HCT116 (cell line): ENCODE measurements around the gene KIAA1549. TPM values are rescaled to one million over a fixed set of nuclear protein-coding genes. Genes with fewer than 3 reads are reported as not detected.

Experiments
- ATAC-seq: fragments of 200-7000 bp; cut with Tn5 transposase; 2 replicates; pipeline ENCODE4 v1.9.1; 2020; ENCODE audit warnings: mild to moderate bottlenecking, moderate library complexity
- BruUV-seq: library from RNA; stranded (reverse); fragments of 400-500 nt; replicated peaks from 2 replicates; lab custom pipeline; 2021; lab: Mats Ljungman, UMichigan
- CTCF ChIA-PET: fragments of 300-600 bp; sonication (Branson Sonifier 250); formaldehyde crosslinking; loops from one replicate; lab custom pipeline; 2021; ENCODE audit warnings: antibody characterized with exemption; lab: Charles Lee
- POLR2A ChIA-PET: fragments of 300-600, 350-600 bp; sonication (Branson Sonifier 250); formaldehyde crosslinking; loops from one replicate; lab custom pipeline; 2021; ENCODE audit warnings: antibody characterized with exemption; lab: Charles Lee
- RAD21 ChIA-PET, 2 experiments: fragments of 300-600 bp; sonication (Branson Sonifier 250); formaldehyde crosslinking; loops; one replicate each; lab custom pipeline; 2023; ENCODE audit warnings: low total read pairs in 2 of 2; ENCODE audit not compliant: uncharacterized antibody in 2 of 2, unreplicated experiment in 2 of 2, low non-redundant PET in 1 of 2; lab: Charles Lee
- DNase-seq: peaks from one replicate; pipeline ENCODE4 v3.0.0-alpha.2; 2010; ENCODE audit warnings: low read depth, low spot score
- H2AFZ ChIP-seq: fragments of 200-600 bp; shearing (Covaris generic), sonication (generic); 2 replicates; pipeline ENCODE4 v1.6.1; 2017; ENCODE audit warnings: low read depth, mixed run types, mixed read lengths, antibody characterized with exemption, low read length; ENCODE audit not compliant: poor library complexity, severe bottlenecking
- H3K27ac ChIP-seq: 2 replicates; pipeline ENCODE4 v1.5.1; 2012; ENCODE audit warnings: low read depth, low read length
- H3K27me3 ChIP-seq: fragments of 200-600 bp; sonication (generic); 2 replicates; pipeline ENCODE4 v1.6.1; 2016; ENCODE audit warnings: mixed run types, low read length, mixed read lengths; ENCODE audit not compliant: insufficient read depth
- H3K36me3 ChIP-seq, 2 experiments: fragments of 200-500 bp in 1 of 2; fragments of 200-600 bp in 1 of 2; sonication (Bioruptor generic) in 1 of 2; sonication (generic) in 1 of 2; 2 replicates each; pipeline versions ENCODE4 v1.5.1 to v1.6.1; 2014 to 2016; ENCODE audit warnings: low read length in 2 of 2, inconsistent platforms in 1 of 2, mixed read lengths in 1 of 2, mixed run types in 1 of 2; ENCODE audit not compliant: insufficient read depth in 2 of 2, control insufficient read depth in 1 of 2
- H3K4me1 ChIP-seq, 2 experiments: fragments of 200-600 bp in 1 of 2; sonication (generic) in 1 of 2; 2 replicates each; pipeline versions ENCODE4 v1.5.1 to v1.6.1; 2012 to 2017; ENCODE audit warnings: low read length in 2 of 2, inconsistent platforms in 1 of 2, mild to moderate bottlenecking in 1 of 2, mixed read lengths in 1 of 2, mixed run types in 1 of 2, moderate library complexity in 1 of 2; ENCODE audit not compliant: insufficient read depth in 2 of 2, control insufficient read depth in 1 of 2
- H3K4me2 ChIP-seq: fragments of 200-600 bp; sonication (generic); 2 replicates; pipeline ENCODE4 v1.6.1; 2017; ENCODE audit warnings: mixed run types, low read length, mixed read lengths
- H3K4me3 ChIP-seq, 2 experiments: fragments of 200-600 bp in 1 of 2; sonication (generic) in 1 of 2; replicated peaks in 1 of 2; 2 replicates each; pipeline ENCODE4 v1.5.1; 2011 to 2016; ENCODE audit warnings: low read length in 2 of 2, control low read depth in 1 of 2, low read depth in 1 of 2, mild to moderate bottlenecking in 1 of 2, mixed read lengths in 1 of 2, mixed run types in 1 of 2
- H3K79me2 ChIP-seq: fragments of 200-600 bp; sonication (generic); 2 replicates; pipeline ENCODE4 v1.6.1; 2017; ENCODE audit warnings: mild to moderate bottlenecking, mixed run types, low read length, moderate library complexity, mixed read lengths; ENCODE audit not compliant: insufficient read depth
- H3K9ac ChIP-seq: fragments of 200-600 bp; sonication (generic); 2 replicates; pipeline ENCODE4 v1.6.1; 2016; ENCODE audit warnings: low read length, mixed read lengths
- H3K9me2 ChIP-seq: fragments of 200-600 bp; sonication (generic), shearing (Covaris generic); 2 replicates; pipeline ENCODE4 v1.6.1; 2017; ENCODE audit warnings: mixed run types, mild to moderate bottlenecking, moderate library complexity; ENCODE audit not compliant: insufficient read depth
- H3K9me3 ChIP-seq, 2 experiments: fragments of 200-500 bp in 1 of 2; fragments of 200-600 bp in 1 of 2; sonication (Bioruptor generic) in 1 of 2; sonication (generic) in 1 of 2; 2 replicates each; pipeline ENCODE4 v1.6.1; 2014 to 2017; ENCODE audit warnings: low read length in 2 of 2, mixed read lengths in 2 of 2, inconsistent platforms in 1 of 2, low read depth in 1 of 2, mild to moderate bottlenecking in 1 of 2, mixed run types in 1 of 2, moderate library complexity in 1 of 2; ENCODE audit not compliant: control insufficient read depth in 1 of 2, insufficient read depth in 1 of 2
- H4K20me1 ChIP-seq: fragments of 200-600 bp; sonication (generic), shearing (Covaris generic); 2 replicates; pipeline ENCODE4 v1.6.1; 2017; ENCODE audit warnings: mixed run types, mild to moderate bottlenecking, moderate library complexity; ENCODE audit not compliant: insufficient read depth
- EZH2 ChIP-seq: fragments of 200-600 bp; sonication (generic); IDR thresholded peaks from 2 replicates; pipeline ENCODE4 v1.6.1; 2017; ENCODE audit warnings: antibody characterized with exemption, mixed run types
- EZH2phosphoT487 ChIP-seq: fragments of 200-600 bp; IDR thresholded peaks from 2 replicates; pipeline ENCODE4 v1.6.1; 2018; ENCODE audit warnings: antibody characterized with exemption, borderline replicate concordance
- FOSL1 ChIP-seq: IDR thresholded peaks from 2 replicates; pipeline ENCODE4 v1.6.1; 2012; ENCODE audit warnings: low read depth
- TCF7L2 ChIP-seq: IDR thresholded peaks from 2 replicates; pipeline ENCODE4 v1.7.0; 2011; ENCODE audit warnings: borderline replicate concordance, inconsistent platforms; ENCODE audit not compliant: insufficient read depth, insufficient read length; ENCODE audit errors: extremely low read depth
- YY1 ChIP-seq: IDR thresholded peaks from 2 replicates; pipeline ENCODE4 v1.6.1; 2011; ENCODE audit warnings: low read length, low read depth, moderate library complexity, mild to moderate bottlenecking; ENCODE audit not compliant: insufficient replicate concordance; ENCODE audit errors: extremely low read depth
- ZFX ChIP-seq: fragments of 450-650 bp; IDR thresholded peaks from 2 replicates; pipeline ENCODE4 v1.6.1; 2017
- ZNF274 ChIP-seq: fragments of 200-500 bp; sonication (Bioruptor generic); IDR thresholded peaks from 2 replicates; pipeline ENCODE4 v1.6.1; 2014; ENCODE audit warnings: mild to moderate bottlenecking, low read depth, low read length, inconsistent platforms
- intact Hi-C: fragments of 100-400 bp; cut with micrococcal nuclease; formaldehyde crosslinking; loops from 2 replicates; pipeline ENCODE4 v1.10.0; 2022
- total RNA-seq: library from RNA; stranded (reverse); gene quantifications from one replicate; pipeline ENCODE4 v1.2.1, GENCODE V29; 2021; ENCODE audit not compliant: unreplicated experiment
- TF ChIP-seq, protein P1 (sequence below): IDR thresholded peaks from 2 replicates; pipeline ENCODE4 v1.6.1; 2011; ENCODE audit warnings: mild to moderate bottlenecking, low read length, moderate library complexity; ENCODE audit not compliant: insufficient replicate concordance; ENCODE audit errors: extremely low read depth
- TF ChIP-seq, protein P2 (sequence below): IDR thresholded peaks from 2 replicates; pipeline ENCODE4 v1.6.1; 2012; ENCODE audit warnings: low read depth
- TF ChIP-seq, protein P3 (sequence below), 3 experiments: fragments of 200-600 bp in 1 of 3; sonication (generic) in 1 of 3; IDR thresholded peaks in 2 of 3; conservative IDR thresholded peaks in 1 of 3; 2 replicates each; pipeline ENCODE4 v1.5.1; 2012 to 2017; ENCODE audit warnings: low read depth in 2 of 3, low read length in 2 of 3, antibody characterized with exemption in 1 of 3, borderline replicate concordance in 1 of 3, control low read depth in 1 of 3, mild to moderate bottlenecking in 1 of 3, mixed read lengths in 1 of 3, mixed run types in 1 of 3, moderate library complexity in 1 of 3; ENCODE audit not compliant: insufficient read depth in 1 of 3

KIAA1549 gene
- total RNA-seq, 1 experiment from 2014 or later = 3.9 TPM

DNA sequence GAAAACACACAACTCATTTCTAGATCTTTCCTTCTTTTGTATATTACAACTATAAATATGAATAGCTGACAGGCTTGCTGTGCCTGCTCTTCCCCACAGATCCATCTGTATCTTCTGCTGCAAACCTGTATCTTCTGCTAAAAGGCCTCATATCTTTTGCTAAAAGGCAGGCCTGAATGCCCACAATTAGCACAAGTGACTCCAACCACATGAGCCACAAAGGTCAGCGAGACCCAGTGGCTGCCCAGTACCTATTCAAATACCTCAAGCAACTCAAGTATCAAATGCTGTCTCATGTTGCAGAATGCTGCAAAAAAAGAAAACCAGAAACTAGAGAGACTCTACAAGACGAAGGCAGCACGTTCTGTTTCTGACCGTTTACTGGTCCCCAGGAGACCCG, 128.7 kb downstream of the KIAA1549 start (continued):
- TF ChIP-seq ZNF274 = no peak
- TF ChIP-seq YY1 = no peak
- TF ChIP-seq TCF7L2 = no peak

DNA sequence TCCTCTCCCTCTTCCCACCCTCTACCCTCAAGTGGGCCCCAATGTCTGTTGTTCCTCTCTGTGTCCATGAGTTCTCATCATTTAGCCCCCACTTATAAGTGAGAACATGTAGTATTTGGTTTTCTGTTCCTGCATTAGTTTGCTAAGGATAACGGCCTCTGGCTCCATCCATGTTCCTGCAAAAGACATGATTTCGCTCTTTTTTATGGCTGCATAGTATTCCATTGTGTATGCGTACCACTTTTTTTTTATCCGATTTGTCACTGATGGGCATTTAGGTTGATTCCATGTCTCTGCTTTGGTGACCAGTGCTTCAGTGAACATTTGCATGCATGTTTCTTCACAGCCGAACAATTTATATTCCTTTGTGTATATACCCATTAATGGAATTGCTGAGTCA, 131.5 kb downstream of the KIAA1549 start:
- Histone ChIP-seq H3K4me2 (no peak overlapping the region), H2AFZ (no peak overlapping the region), H3K27ac (no peak overlapping the region), H3K36me3 (no peaks in the 10 kb centered on the region), H3K9me2 (no peaks in the 10 kb centered on the region), H3K9me3 (no peaks in the 10 kb centered on the region), H3K9ac (no peak overlapping the region), H3K4me3 (no peak overlapping the region), H3K27me3 (no peaks in the 10 kb centered on the region), H3K79me2 (no peaks in the 10 kb centered on the region), H3K4me1 (no peaks in the 10 kb centered on the region), H4K20me1 (no peaks in the 10 kb centered on the region)
- ATAC-seq (no peak), DNase-seq (no peak)
- TF ChIP-seq EZH2phosphoT487 = no peak
- TF ChIP-seq FOSL1 = no peak
- TF ChIP-seq, protein P1, sequence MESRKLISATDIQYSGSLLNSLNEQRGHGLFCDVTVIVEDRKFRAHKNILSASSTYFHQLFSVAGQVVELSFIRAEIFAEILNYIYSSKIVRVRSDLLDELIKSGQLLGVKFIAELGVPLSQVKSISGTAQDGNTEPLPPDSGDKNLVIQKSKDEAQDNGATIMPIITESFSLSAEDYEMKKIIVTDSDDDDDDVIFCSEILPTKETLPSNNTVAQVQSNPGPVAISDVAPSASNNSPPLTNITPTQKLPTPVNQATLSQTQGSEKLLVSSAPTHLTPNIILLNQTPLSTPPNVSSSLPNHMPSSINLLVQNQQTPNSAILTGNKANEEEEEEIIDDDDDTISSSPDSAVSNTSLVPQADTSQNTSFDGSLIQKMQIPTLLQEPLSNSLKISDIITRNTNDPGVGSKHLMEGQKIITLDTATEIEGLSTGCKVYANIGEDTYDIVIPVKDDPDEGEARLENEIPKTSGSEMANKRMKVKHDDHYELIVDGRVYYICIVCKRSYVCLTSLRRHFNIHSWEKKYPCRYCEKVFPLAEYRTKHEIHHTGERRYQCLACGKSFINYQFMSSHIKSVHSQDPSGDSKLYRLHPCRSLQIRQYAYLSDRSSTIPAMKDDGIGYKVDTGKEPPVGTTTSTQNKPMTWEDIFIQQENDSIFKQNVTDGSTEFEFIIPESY = no peak
- TF ChIP-seq ZFX = no peak
- TF ChIP-seq EZH2 = no peak
- TF ChIP-seq, protein P2, sequence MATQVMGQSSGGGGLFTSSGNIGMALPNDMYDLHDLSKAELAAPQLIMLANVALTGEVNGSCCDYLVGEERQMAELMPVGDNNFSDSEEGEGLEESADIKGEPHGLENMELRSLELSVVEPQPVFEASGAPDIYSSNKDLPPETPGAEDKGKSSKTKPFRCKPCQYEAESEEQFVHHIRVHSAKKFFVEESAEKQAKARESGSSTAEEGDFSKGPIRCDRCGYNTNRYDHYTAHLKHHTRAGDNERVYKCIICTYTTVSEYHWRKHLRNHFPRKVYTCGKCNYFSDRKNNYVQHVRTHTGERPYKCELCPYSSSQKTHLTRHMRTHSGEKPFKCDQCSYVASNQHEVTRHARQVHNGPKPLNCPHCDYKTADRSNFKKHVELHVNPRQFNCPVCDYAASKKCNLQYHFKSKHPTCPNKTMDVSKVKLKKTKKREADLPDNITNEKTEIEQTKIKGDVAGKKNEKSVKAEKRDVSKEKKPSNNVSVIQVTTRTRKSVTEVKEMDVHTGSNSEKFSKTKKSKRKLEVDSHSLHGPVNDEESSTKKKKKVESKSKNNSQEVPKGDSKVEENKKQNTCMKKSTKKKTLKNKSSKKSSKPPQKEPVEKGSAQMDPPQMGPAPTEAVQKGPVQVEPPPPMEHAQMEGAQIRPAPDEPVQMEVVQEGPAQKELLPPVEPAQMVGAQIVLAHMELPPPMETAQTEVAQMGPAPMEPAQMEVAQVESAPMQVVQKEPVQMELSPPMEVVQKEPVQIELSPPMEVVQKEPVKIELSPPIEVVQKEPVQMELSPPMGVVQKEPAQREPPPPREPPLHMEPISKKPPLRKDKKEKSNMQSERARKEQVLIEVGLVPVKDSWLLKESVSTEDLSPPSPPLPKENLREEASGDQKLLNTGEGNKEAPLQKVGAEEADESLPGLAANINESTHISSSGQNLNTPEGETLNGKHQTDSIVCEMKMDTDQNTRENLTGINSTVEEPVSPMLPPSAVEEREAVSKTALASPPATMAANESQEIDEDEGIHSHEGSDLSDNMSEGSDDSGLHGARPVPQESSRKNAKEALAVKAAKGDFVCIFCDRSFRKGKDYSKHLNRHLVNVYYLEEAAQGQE = no peak
- TF ChIP-seq, protein P3, sequence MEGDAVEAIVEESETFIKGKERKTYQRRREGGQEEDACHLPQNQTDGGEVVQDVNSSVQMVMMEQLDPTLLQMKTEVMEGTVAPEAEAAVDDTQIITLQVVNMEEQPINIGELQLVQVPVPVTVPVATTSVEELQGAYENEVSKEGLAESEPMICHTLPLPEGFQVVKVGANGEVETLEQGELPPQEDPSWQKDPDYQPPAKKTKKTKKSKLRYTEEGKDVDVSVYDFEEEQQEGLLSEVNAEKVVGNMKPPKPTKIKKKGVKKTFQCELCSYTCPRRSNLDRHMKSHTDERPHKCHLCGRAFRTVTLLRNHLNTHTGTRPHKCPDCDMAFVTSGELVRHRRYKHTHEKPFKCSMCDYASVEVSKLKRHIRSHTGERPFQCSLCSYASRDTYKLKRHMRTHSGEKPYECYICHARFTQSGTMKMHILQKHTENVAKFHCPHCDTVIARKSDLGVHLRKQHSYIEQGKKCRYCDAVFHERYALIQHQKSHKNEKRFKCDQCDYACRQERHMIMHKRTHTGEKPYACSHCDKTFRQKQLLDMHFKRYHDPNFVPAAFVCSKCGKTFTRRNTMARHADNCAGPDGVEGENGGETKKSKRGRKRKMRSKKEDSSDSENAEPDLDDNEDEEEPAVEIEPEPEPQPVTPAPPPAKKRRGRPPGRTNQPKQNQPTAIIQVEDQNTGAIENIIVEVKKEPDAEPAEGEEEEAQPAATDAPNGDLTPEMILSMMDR (IDR thresholded peaks at IDR 0.05 in 2 of 3, conservative IDR thresholded peaks at IDR 0.05 in 1 of 3; ENCODE audit: borderline replicate concordance in 1 of 3, insufficient read depth in 1 of 3, low read depth in 2 of 3, low read length in 2 of 3) = no peak
- CTCF ChIA-PET = no interaction called here
- intact Hi-C loops = no loop called here
- no TSS peak for BruUV-seq
- POLR2A ChIA-PET = no interaction called here
- RAD21 ChIA-PET = no interaction called here
